ENCODE measurements around the gene KPNA6.
A peak's percentile ranks its signal among the peaks of the same experiment; 100 is the strongest.

Gene KPNA6

GRCh38 chr1:32194984-32195383 is 87.1 kb downstream of the KPNA6 start:
- no peak for DNase-seq

GRCh38 chr1:32195531-32195930 is 87.7 kb downstream of the KPNA6 start:
- DNase-seq, result no peak

- DNase-seq, result no peak
Observed at GRCh38 chr1:32195972-32196823, 88.3 kb downstream of the KPNA6 start.

GRCh38 chr1:32197074-32197473 is 89.2 kb downstream of the KPNA6 start:
- no peak for DNase-seq

- DNase-seq, result no peak
Observed at GRCh38 chr1:32197837-32198236, 90.0 kb downstream of the KPNA6 start.

GRCh38 chr1:32198237-32199042 is 90.6 kb downstream of the KPNA6 start:
- DNase-seq, result no peak

GRCh38 chr1:32199043-32199716 is 91.3 kb downstream of the KPNA6 start:
- no peak for DNase-seq

GRCh38 chr1:32199717-32200072 is 91.8 kb downstream of the KPNA6 start:
- DNase-seq, result peak; percentile 49

GRCh38 chr1:32200226-32201010 is 92.6 kb downstream of the KPNA6 start, which contains the start of gene CCDC28B:
Gene CCDC28B, plus strand, starts transcription at chr1:32200595. Its CDS starts 1,341 bp downstream, at chr1:32201936.
- peak; percentile 68 for DNase-seq

GRCh38 chr1:32201011-32201855 is 93.4 kb downstream of the KPNA6 start:
- peak; percentile 34 for DNase-seq

- DNase-seq, result no peak
Observed at GRCh38 chr1:32204943-32205361, 97.1 kb downstream of the KPNA6 start.

- DNase-seq, result peak; percentile 93
Observed at GRCh38 chr1:32205401-32206370, 97.8 kb downstream of the KPNA6 start, which contains the start of gene IQCC. Gene IQCC, plus strand, starts transcription at chr1:32205671. Its CDS starts 11 bp downstream, at chr1:32205682.

GRCh38 chr1:32208469-32208868 is 100.6 kb downstream of the KPNA6 start:
- DNase-seq, result peak; percentile 25

- peak; percentile 97 for DNase-seq
Observed at GRCh38 chr1:32208891-32209328, 101.1 kb downstream of the KPNA6 start, which contains the start of gene DCDC2B. Gene DCDC2B, plus strand, starts transcription at chr1:32209089. Its CDS starts 5 bp downstream, at chr1:32209094.

GRCh38 chr1:32215629-32216480 is 108.0 kb downstream of the KPNA6 start:
- DNase-seq, result peak; percentile 38

GRCh38 chr1:32216566-32216965 is 108.7 kb downstream of the KPNA6 start:
- DNase-seq, result no peak

GRCh38 chr1:32219022-32219421 is 111.2 kb downstream of the KPNA6 start:
- DNase-seq, result no peak

GRCh38 chr1:32220746-32221580 is 113.1 kb downstream of the KPNA6 start:
- peak; percentile 91 for DNase-seq

All from DMS79 treated with DMSO at 0.1 percent for 48 hours (cell line).